SU-DHL-6 (cell line): ENCODE measurements around the gene FAM83C.

Experiments used
- EZH2phosphoT487 ChIP-seq: fragments of 200-600 bp; sonication (generic), shearing (Covaris generic); conservative IDR thresholded peaks from 2 replicates; pipeline ENCODE4 v1.6.1; 2018; ENCODE audit warnings: mild to moderate bottlenecking, antibody characterized with exemption, low read length, moderate library complexity, mixed read lengths
- TF ChIP-seq, protein P1 (sequence below): fragments of 200-600 bp; sonication (generic); IDR thresholded peaks from one replicate; pipeline ENCODE4 v1.5.1; 2017; ENCODE audit warnings: antibody characterized with exemption, mild to moderate bottlenecking, low read length, moderate library complexity; ENCODE audit not compliant: insufficient read depth, poor library complexity, severe bottlenecking

DNA sequence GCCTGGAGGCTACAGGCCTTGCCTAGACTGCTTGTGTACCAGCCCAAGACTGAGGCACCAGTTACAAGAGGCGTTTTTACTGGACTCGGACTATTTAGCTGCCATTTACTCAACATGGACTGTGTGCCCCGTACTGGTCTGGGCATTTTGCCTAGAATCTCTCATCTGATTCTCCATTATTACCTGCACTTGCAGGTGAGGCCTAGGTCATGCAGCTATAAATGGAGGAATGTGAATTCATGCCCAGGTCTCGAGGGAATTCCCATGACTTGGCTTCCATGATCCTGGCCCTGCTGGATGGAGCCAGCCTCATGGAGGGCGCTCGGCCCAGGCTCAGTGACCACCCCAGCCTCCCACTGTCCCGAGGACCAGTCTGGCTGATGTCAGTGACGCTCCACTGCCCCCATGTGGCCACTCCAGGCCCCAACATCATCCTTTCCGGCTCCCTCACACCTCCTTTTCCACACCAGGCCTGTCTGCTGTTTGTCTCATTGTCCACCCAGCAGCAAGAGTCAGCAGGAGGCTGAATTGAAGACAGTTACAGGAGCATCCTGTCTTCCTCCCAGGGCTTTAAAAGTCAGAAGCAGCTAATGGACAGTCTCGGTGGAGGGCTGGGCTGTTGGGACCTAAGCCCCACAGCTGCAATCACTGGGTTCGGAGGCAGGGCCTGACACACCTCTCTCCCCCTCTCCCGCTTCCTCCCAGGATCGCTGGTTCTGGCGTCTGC is 23.0 kb downstream of the FAM83C start:
- no peak for TF ChIP-seq EZH2phosphoT487
- TF ChIP-seq, protein P1, sequence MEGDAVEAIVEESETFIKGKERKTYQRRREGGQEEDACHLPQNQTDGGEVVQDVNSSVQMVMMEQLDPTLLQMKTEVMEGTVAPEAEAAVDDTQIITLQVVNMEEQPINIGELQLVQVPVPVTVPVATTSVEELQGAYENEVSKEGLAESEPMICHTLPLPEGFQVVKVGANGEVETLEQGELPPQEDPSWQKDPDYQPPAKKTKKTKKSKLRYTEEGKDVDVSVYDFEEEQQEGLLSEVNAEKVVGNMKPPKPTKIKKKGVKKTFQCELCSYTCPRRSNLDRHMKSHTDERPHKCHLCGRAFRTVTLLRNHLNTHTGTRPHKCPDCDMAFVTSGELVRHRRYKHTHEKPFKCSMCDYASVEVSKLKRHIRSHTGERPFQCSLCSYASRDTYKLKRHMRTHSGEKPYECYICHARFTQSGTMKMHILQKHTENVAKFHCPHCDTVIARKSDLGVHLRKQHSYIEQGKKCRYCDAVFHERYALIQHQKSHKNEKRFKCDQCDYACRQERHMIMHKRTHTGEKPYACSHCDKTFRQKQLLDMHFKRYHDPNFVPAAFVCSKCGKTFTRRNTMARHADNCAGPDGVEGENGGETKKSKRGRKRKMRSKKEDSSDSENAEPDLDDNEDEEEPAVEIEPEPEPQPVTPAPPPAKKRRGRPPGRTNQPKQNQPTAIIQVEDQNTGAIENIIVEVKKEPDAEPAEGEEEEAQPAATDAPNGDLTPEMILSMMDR = peak; percentile 71
